HepG2 (cell line): ENCODE results near the gene SMAD6. TPM values are rescaled to one million over a fixed set of nuclear protein-coding genes. Genes with fewer than 3 reads are reported as not detected.

Experiments used
- CCDC6 ChIP-seq: sonication (generic); formaldehyde crosslinking; IDR thresholded peaks from 2 replicates; pipeline ENCODE4 v1.8.1; 2022; ENCODE audit warnings: mild to moderate bottlenecking, missing genetic modification reagents, moderate library complexity
- GATAD2A ChIP-seq: IDR thresholded peaks from 2 replicates; pipeline ENCODE4 v1.6.1; 2016
- NFIC ChIP-seq: IDR thresholded peaks from 2 replicates; pipeline ENCODE4 v1.6.1; 2012; ENCODE audit warnings: mild to moderate bottlenecking, low read length, inconsistent platforms
- TAF15 ChIP-seq: fragments of 200-400 bp; formaldehyde crosslinking; IDR thresholded peaks from one replicate; pipeline ENCODE4 v1.6.1; 2018; ENCODE audit warnings: mild to moderate bottlenecking, low read depth, low read length; ENCODE audit not compliant: poor library complexity, severe bottlenecking
- ZNF124 ChIP-seq: sonication (generic); formaldehyde crosslinking; IDR thresholded peaks from 2 replicates; pipeline ENCODE4 v1.4.0; 2020; ENCODE audit warnings: missing genetic modification reagents
- ZNF30 ChIP-seq: sonication (generic); formaldehyde crosslinking; IDR thresholded peaks from 2 replicates; pipeline ENCODE4 v1.5.0; 2020; ENCODE audit warnings: mild to moderate bottlenecking, missing genetic modification reagents
- ZNF552 ChIP-seq: sonication (generic); formaldehyde crosslinking; IDR thresholded peaks from 2 replicates; pipeline ENCODE4 v1.9.0; 2022; ENCODE audit warnings: missing genetic modification reagents, mild to moderate bottlenecking, borderline replicate concordance
- ZNF564 ChIP-seq: sonication (generic); formaldehyde crosslinking; IDR thresholded peaks from 2 replicates; pipeline ENCODE4 v1.8.1; 2023; ENCODE audit warnings: mild to moderate bottlenecking, missing genetic modification reagents
- ZNF670 ChIP-seq: sonication (generic); formaldehyde crosslinking; IDR thresholded peaks from 2 replicates; pipeline ENCODE4 v1.8.0; 2022; ENCODE audit warnings: mild to moderate bottlenecking, missing genetic modification reagents, borderline replicate concordance
- ZNF674 ChIP-seq: sonication (generic); formaldehyde crosslinking; IDR thresholded peaks from 2 replicates; pipeline ENCODE4 v1.5.0; 2020; ENCODE audit warnings: low read depth, mild to moderate bottlenecking, missing genetic modification reagents
- ZSCAN30 ChIP-seq: sonication (generic); formaldehyde crosslinking; IDR thresholded peaks from 2 replicates; pipeline ENCODE4 v1.5.0; 2020; ENCODE audit warnings: mild to moderate bottlenecking, missing genetic modification reagents
- polyA plus RNA-seq, 8 experiments: library from polyadenylated mRNA; depleted of rRNA in 3 of 8; stranded (reverse) in 7 of 8; unstranded in 1 of 8; fragments of >200 nt; fragmentation: Illumina TruSeq in 4 of 8; extraction: Trizol in 4 of 8; gene quantifications; 2 replicates each; pipeline versions ENCODE4 v1.2.1 to v1.2.3, GENCODE V29; 2011 to 2016; ENCODE audit warnings: low read depth in 4 of 8, missing spikeins in 1 of 8, mixed read lengths in 1 of 8; ENCODE audit not compliant: insufficient read depth in 1 of 8
- total RNA-seq, 5 experiments: library from RNA; depleted of rRNA; stranded (reverse); fragments of >200 nt; fragmentation: Illumina TruSeq; extraction: Trizol; gene quantifications; 2 replicates each; pipeline ENCODE4 v1.2.3, GENCODE V29; 2016; ENCODE audit warnings: low read depth in 1 of 5
- TF ChIP-seq, protein P1 (sequence below): sonication (generic); formaldehyde crosslinking; IDR thresholded peaks from 2 replicates; pipeline ENCODE4 v1.8.1; 2023; ENCODE audit warnings: mild to moderate bottlenecking, inconsistent platforms, moderate library complexity, missing genetic modification reagents, borderline replicate concordance
- TF ChIP-seq, protein P2 (sequence below): sonication (generic); formaldehyde crosslinking; IDR thresholded peaks from 2 replicates; pipeline ENCODE4 v1.5.0; 2020; ENCODE audit warnings: missing genetic modification reagents, mild to moderate bottlenecking, borderline replicate concordance
- TF ChIP-seq, protein P3 (sequence below): IDR thresholded peaks from 2 replicates; pipeline ENCODE4 v1.6.1; 2016; ENCODE audit warnings: missing compliant biosample characterization, missing genetic modification reagents, borderline replicate concordance
- TF ChIP-seq, protein P4 (sequence below): IDR thresholded peaks from 2 replicates; pipeline ENCODE4 v1.6.1; 2012; ENCODE audit warnings: low read length, improper control_type of control experiment
- TF ChIP-seq, protein P5 (sequence below): fragments of 450-650 bp; IDR thresholded peaks from 2 replicates; pipeline ENCODE4 v1.6.1; 2016
- TF ChIP-seq, protein P6 (sequence below): sonication (generic); formaldehyde crosslinking; IDR thresholded peaks from 2 replicates; pipeline ENCODE4 v1.5.1; 2020; ENCODE audit warnings: missing genetic modification reagents, mild to moderate bottlenecking, borderline replicate concordance

SMAD6 gene
- total and polyA plus RNA-seq, 2 of the 13 experiments (the other 11 are each of a cell fraction or from before 2014, with no cell fraction given), result 3.3 to 4.4 TPM

DNA sequence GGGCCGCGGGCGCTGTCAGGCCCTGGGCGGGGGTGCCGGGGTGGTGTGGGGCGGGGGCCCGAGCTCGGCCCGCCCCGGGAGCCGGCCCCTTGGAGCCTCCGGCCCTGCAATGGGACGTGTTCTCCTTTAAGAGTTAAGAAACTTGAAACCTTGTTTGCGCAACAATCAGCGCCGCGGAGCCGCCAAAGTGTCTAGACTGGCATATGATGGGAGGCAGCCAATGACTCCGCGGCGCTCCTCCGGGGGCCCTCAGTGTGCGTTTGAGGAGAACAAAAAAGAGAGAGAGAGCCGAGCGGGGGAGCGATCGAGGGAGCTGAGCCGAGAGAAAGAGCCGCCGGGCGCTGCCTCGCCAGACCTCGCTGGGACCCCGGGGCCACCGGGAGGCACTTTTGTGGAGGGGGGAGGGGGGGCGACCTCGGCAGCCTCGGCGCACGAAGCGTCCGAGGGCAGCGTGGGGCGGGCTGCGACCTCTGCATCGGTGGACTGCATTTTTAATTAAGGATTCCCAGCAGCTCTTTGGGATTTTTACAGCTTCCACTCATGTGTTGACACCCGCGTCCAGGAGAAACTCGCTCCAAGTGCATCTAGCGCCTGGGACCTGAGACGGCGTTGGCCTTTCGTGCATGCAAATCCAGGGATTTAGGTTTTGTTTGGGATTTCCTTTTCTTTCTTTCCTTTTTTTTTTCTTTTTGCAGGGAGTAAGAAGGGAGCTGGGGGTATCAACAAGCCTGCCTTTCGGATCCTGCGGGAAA lies at the start of gene SMAD6 (continued):
- TF ChIP-seq, protein P1, sequence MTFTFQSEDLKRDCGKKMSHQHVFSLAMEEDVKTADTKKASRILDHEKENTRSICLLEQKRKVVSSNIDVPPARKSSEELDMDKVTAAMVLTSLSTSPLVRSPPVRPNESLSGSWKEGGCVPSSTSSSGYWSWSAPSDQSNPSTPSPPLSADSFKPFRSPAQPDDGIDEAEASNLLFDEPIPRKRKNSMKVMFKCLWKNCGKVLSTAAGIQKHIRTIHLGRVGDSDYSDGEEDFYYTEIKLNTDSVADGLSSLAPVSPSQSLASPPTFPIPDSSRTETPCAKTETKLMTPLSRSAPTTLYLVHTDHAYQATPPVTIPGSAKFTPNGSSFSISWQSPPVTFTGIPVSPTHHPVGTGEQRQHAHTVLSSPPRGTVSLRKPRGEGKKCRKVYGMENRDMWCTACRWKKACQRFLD (CRISPR knock-in tag), result no peak
- TF ChIP-seq, protein P2, sequence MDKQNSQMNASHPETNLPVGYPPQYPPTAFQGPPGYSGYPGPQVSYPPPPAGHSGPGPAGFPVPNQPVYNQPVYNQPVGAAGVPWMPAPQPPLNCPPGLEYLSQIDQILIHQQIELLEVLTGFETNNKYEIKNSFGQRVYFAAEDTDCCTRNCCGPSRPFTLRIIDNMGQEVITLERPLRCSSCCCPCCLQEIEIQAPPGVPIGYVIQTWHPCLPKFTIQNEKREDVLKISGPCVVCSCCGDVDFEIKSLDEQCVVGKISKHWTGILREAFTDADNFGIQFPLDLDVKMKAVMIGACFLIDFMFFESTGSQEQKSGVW (CRISPR knock-in tag), result no peak
- TF ChIP-seq GATAD2A (CRISPR knock-in tag) (peak; percentile 57), ZNF552 (CRISPR knock-in tag) (no peak), ZNF674 (CRISPR knock-in tag) (no peak), ZNF124 (0 out of 2 replicates have a peak, but pooled peaks have one; percentile 49), ZNF30 (no peak), ZNF670 (CRISPR knock-in tag) (no peak), NFIC (0 out of 2 replicates have a peak, but pooled peaks have one; percentile 29), CCDC6 (CRISPR knock-in tag) (no peak), ZSCAN30 (CRISPR knock-in tag) (no peak), TAF15 (no peak), ZNF564 (no peak)
- TF ChIP-seq, protein P3, sequence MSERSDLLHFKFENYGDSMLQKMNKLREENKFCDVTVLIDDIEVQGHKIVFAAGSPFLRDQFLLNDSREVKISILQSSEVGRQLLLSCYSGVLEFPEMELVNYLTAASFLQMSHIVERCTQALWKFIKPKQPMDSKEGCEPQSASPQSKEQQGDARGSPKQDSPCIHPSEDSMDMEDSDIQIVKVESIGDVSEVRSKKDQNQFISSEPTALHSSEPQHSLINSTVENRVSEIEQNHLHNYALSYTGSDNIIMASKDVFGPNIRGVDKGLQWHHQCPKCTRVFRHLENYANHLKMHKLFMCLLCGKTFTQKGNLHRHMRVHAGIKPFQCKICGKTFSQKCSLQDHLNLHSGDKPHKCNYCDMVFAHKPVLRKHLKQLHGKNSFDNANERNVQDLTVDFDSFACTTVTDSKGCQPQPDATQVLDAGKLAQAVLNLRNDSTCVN (CRISPR knock-in tag), result no peak
- TF ChIP-seq, protein P4, sequence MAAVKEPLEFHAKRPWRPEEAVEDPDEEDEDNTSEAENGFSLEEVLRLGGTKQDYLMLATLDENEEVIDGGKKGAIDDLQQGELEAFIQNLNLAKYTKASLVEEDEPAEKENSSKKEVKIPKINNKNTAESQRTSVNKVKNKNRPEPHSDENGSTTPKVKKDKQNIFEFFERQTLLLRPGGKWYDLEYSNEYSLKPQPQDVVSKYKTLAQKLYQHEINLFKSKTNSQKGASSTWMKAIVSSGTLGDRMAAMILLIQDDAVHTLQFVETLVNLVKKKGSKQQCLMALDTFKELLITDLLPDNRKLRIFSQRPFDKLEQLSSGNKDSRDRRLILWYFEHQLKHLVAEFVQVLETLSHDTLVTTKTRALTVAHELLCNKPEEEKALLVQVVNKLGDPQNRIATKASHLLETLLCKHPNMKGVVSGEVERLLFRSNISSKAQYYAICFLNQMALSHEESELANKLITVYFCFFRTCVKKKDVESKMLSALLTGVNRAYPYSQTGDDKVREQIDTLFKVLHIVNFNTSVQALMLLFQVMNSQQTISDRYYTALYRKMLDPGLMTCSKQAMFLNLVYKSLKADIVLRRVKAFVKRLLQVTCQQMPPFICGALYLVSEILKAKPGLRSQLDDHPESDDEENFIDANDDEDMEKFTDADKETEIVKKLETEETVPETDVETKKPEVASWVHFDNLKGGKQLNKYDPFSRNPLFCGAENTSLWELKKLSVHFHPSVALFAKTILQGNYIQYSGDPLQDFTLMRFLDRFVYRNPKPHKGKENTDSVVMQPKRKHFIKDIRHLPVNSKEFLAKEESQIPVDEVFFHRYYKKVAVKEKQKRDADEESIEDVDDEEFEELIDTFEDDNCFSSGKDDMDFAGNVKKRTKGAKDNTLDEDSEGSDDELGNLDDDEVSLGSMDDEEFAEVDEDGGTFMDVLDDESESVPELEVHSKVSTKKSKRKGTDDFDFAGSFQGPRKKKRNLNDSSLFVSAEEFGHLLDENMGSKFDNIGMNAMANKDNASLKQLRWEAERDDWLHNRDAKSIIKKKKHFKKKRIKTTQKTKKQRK, result no peak
- TF ChIP-seq, protein P5, sequence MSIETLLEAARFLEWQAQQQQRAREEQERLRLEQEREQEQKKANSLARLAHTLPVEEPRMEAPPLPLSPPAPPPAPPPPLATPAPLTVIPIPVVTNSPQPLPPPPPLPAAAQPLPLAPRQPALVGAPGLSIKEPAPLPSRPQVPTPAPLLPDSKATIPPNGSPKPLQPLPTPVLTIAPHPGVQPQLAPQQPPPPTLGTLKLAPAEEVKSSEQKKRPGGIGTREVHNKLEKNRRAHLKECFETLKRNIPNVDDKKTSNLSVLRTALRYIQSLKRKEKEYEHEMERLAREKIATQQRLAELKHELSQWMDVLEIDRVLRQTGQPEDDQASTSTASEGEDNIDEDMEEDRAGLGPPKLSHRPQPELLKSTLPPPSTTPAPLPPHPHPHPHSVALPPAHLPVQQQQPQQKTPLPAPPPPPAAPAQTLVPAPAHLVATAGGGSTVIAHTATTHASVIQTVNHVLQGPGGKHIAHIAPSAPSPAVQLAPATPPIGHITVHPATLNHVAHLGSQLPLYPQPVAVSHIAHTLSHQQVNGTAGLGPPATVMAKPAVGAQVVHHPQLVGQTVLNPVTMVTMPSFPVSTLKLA, result no peak
- TF ChIP-seq, protein P6, sequence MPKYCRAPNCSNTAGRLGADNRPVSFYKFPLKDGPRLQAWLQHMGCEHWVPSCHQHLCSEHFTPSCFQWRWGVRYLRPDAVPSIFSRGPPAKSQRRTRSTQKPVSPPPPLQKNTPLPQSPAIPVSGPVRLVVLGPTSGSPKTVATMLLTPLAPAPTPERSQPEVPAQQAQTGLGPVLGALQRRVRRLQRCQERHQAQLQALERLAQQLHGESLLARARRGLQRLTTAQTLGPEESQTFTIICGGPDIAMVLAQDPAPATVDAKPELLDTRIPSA (CRISPR knock-in tag), result no peak
